SW 1271 (cell line): Measurements from ENCODE around the gene MSANTD1.
"Not testable (repeated sequence)": the region's sequence is repeated elsewhere in the genome, so short reads cannot be mapped to it uniquely, and the experiment has no call there.

Experiments
- DNase-seq, 2 experiments: peaks; one replicate each; lab custom pipeline; 2025; lab: John Stamatoyannopoulos, UW

MSANTD1 gene

DNA sequence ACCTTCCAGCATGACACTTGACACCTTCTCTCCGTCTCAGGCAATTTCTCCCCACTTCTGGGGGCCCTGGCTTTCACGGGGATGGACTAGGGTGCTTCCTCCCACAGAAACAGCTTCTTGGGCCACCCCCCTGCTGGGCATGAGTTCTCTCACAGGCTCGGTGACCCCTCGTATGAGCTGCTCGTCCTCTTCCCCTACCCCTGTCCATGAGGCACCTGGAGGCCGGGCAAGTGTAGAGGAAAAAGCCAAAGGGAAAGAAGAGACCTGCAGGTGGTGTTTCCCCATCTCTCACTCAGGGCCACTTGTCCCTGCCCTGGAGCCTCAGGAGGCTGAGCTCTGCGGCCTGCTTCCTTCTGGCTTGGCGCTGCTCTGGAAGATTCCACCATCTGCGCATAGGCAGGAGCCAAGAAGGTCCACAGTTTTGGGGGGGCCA is 41.9 kb downstream of the MSANTD1 start:
- DNase-seq: no peak

GRCh38 chr4:3291411-3291968 is 42.5 kb downstream of the MSANTD1 start:
- DNase-seq: no peak

- peak in 1 of 2 experiments; percentile 54 for DNase-seq
Measured at GRCh38 chr4:3291969-3292570, 43.1 kb downstream of the MSANTD1 start.

- DNase-seq: peak; percentile 76 to 83
Measured at GRCh38 chr4:3292571-3293400, 43.8 kb downstream of the MSANTD1 start, which contains the start of gene RGS12. Gene RGS12 (plus strand): TSS chr4:3293021. CDS start chr4:3316171, 23,150 bp downstream.

DNA sequence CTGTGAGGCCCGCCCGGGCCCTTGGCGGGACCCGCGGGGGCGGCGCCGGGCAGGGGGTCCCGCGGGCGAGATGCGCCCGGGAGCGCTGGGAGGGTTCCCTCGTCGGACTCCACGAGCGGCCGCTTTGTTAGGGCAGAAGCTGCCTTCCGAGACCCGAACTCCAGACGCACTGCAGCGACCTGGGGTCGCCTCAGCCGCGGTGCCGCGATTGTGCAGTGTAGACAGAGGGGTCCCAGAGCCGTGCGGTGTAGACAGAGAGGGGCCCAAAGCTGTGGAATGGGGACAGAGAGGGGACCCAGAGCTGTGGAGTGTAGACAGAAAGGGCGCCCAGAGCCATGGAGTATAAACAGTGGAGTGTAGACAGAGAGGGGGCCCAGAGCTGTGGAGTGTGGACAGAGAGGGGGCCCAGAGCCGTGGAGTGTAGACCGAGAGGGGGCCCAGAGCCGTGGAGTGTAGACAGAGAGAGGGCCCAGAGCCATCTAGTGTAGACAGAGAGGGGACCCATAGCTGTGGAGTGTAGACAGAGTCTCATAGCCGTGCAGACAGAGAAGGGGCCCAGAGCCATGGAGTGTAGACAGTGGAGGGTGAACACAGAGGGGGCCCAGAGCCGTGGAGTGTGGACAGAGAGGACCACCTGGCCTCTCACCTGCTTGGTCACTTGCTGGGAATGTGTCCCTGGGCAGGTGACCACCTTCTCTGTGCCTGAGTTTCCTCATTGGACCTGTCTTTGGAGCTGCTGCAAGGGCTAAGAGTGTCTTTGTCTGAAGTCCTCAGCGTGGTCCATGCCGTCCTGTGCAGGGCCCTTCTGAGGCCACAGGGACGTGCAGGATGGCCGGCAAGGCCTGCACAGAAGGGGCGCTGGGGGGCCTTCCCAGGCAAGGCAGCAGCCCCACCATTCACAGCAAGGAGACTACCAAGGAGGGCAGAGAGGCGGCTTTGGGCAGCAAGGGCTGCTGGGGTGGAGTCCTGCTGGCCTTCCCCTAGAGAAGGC is 44.7 kb downstream of the MSANTD1 start:
- DNase-seq: no peak

DNA sequence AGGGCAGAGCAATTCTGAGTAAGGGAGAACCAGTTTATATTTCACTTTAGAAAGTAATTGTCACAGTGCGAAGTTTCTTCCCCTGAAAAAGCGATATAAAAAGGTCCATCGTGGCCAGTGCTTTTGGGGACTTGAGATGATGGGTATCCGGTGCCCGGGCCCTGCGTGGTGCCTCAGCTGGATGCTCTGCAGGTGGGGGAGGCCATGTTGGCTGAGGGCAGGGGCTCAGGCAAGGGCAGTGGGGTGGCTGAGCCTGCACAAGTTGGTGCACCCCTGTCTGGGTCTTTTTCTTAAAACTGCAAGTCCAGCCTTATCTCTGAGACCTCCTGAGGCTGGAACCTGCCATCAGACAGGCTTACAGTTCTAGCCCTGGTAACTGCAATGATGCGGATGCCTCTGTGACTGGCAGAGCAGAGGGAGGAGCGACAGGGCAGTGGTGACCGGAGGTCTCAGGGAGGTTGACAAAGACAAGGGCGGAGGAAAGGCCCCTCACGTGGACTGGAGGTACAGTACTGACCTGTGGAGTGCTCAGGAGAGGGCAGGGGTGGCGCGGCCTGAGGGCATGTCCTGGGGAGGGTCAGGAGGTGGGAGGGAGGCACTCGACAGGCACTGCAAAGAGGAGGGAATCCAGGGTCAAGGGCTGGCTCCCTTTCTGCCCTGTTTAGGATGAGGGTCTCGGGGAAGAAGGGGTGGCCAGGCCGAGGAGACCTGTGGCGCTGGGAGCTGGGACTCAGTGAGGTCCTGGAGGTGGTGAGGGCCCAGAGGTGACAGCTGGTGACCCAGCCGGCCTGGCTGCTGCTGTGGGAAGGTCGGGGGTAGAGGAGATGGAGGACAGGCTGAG is 45.7 kb downstream of the MSANTD1 start:
- DNase-seq: no peak

- no peak for DNase-seq
Measured at GRCh38 chr4:3295837-3296624, 47.1 kb downstream of the MSANTD1 start.

- no peak for DNase-seq
Measured at GRCh38 chr4:3296651-3297050, 47.7 kb downstream of the MSANTD1 start.

DNA sequence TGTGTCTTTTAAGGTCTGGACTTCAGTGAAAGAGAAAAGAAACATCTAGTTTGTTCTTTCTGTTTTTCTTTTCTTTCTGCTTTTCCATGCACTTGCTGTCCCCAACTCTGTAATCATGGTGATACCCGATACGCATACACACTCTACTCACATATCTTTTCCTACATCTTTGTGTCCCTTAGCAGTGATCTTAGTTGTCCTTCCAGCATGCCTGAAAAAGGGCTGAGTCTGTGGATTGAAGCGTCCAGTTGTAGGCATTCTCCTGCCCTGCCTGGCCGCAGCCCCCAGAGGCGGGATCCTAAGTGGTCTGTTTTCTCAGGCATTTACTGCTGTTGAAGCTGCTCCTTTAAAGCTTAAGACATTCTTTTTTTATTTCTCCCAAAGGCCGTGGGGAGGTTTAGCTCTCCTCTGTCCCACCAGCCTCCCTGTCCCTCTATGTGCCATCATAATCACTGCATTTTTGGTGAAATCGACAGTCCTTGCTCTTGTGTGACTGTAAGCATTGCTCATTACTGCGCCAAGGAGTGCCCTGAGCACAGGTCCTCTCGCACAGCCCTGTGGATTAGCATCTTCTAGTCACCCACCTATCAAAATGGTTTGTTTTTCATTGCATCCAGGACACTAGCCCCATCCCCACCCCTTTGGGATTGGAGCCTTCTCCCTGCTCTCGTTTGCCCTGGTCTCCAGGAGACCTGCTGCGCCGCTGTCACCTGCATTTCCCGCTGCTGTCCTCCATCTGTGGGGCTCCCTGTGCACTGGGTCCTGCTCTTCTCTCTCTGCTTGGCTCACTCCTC is 48.3 kb downstream of the MSANTD1 start:
- DNase-seq: no peak

DNA sequence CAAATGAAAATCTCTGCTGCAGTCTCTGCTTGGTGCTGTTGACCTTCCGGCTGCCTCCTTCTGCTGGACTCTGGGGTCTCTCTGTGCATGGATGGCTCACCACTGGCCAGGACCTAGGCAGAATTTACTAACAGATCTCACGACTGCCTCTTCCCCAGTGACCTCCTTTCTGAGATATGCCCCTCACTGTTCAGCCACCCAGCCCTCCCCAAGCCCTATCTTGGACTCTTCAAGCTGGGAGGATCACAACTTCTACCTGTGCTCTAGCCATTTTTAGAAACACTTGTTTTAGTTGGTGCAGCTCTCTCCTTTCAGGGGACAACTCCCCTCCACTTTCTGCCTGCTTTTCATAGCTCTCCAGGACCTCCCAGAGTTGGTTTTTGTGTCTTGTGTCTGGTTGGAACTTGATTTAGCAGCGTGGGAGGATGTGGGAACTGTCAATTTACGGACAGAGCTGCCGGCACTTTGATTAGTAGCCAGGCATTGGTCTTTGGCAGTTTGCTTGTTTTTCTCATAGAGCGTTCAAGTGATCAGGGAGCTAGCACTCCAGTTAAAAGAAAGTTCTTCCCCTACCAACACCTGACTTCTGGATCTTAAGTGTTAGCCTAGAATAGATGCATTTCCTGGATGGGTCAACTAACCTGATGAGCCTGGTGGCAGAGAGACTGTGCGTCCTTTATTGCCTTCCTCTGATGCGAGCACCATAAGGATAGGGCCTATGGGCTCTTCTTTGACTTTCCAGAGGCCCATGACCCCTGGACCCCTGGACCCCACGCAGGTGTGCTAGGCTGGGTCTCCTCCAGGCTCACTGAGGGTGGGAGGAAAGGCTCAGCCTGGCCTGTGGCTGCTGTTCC is 50.4 kb downstream of the MSANTD1 start:
- DNase-seq: no peak

- no peak for DNase-seq
Measured at GRCh38 chr4:3299976-3300671, 51.2 kb downstream of the MSANTD1 start.

GRCh38 chr4:3300882-3301281 is 51.9 kb downstream of the MSANTD1 start:
- DNase-seq: not testable (repeated sequence)

DNA sequence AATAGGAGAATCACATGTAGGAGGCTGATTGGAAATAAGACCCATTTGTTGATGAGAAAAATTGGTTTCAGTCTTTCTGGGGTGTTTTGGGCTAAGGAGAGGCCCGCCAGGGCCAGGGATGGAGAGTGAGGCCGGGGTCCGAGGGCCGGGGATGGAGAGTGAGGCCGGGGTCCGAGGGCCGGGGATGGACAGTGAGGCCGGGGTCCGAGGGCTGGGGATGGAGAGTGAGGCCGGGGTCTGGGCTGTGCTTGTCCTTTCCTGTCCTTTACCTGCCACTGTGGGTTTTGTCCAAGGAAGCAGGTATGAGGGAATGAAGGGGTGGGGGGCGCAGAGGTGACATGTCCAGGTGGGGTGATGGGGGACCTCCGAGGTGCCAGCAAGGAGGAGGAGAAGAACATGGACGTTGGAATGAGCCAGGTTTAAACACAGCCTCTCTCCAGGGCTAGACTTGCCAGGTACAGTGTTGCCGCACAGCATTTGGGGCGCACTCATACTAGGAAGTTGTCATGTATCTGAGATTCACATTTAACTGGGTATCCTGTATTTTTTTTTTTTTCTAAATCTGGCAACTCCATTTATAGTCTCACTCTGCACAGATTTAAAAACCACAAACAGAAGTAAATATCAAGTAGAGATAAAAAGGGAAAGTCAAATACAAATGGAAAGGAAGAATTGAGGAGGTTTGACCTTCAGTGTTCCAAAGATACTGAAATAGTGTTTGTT is 52.7 kb downstream of the MSANTD1 start:
- DNase-seq: no peak

- no peak for DNase-seq
Measured at GRCh38 chr4:3302173-3302785, 53.3 kb downstream of the MSANTD1 start.

GRCh38 chr4:3302786-3303564 is 54.0 kb downstream of the MSANTD1 start:
- no peak for DNase-seq

- no peak for DNase-seq
Measured at GRCh38 chr4:3303565-3303824, 54.5 kb downstream of the MSANTD1 start.
